OCI-M2 (cell line): ENCODE results near the gene APPBP2.

Experiments used
- DNase-seq: peaks from one replicate; lab custom pipeline; 2025; ENCODE audit not compliant: unreplicated experiment; lab: John Stamatoyannopoulos, UW

Gene APPBP2

DNA sequence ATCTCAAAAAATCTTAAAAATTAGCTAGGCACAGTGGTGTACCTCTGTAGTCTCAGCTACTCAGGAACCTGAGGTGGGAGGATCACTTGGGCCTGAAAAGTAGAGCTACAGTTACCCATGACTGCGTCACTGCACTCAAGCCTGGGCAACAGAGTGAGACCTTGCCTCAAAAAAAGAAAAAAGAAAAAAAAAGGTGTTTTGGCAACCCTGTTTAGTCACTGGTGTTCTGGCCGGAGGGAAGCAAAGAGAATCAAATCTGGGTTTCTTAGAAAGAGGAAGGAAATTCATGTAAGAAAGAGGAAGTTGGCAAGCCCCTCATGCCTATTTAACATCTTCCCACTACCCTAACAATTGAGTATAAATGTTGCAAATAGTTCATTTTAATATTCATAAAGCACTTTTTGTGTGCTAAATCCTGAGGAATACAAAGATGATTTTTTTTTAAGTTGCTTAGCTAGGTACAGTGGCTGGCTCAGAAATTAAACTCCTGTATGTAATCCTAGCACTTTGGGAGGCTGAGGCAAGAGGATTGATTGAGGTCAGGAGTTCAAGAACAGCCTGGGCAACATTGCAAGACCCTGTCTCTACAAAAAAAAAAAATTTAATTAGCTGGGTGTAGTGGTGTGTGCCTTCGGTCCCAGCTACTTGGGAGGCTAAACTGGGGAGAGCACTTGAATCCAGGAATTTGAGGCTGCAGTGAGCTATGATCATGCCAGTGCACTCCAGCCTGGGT is 127.6 kb downstream of the APPBP2 start:
- no peak for DNase-seq

GRCh38 chr17:60396412-60396811 is 129.6 kb downstream of the APPBP2 start:
- DNase-seq = no peak

- no peak for DNase-seq
Measured at GRCh38 chr17:60395508-60396065, 130.5 kb downstream of the APPBP2 start.

- DNase-seq = no peak
Measured at GRCh38 chr17:60393840-60394723, 132.0 kb downstream of the APPBP2 start.
